Activated naive CD4-positive, alpha-beta T cell treated with anti-CD3 and anti-CD28 coated beads for 36 hours (primary cell): ENCODE measurements around the gene GRIN3A. TPM values are rescaled to one million over a fixed set of nuclear protein-coding genes. Genes with fewer than 3 reads are reported as not detected.

Experiments
- CTCF ChIA-PET: fragments of 350-600 bp; sonication (Branson Sonifier 250); formaldehyde crosslinking; loops from one replicate; lab custom pipeline; 2021; ENCODE audit warnings: antibody characterized with exemption; lab: Charles Lee
- DNase-seq: peaks from one replicate; pipeline ENCODE4 v3.0.0-alpha.2; 2020
- H3K27ac Mint-ChIP-seq: one replicate; pipeline ENCODE4 v1.8.0; 2021; ENCODE audit warnings: mild to moderate bottlenecking, mixed read lengths
- H3K27me3 Mint-ChIP-seq: one replicate; pipeline ENCODE4 v1.8.0; 2021; ENCODE audit warnings: low read depth, mixed read lengths
- H3K36me3 Mint-ChIP-seq: one replicate; pipeline ENCODE4 v1.8.0; 2021; ENCODE audit warnings: low read depth, mixed read lengths
- H3K4me1 Mint-ChIP-seq: one replicate; pipeline ENCODE4 v1.8.0; 2021; ENCODE audit warnings: low read depth, mixed read lengths
- H3K4me3 Mint-ChIP-seq: one replicate; pipeline ENCODE4 v1.8.0; 2021; ENCODE audit warnings: mild to moderate bottlenecking, moderate library complexity, mixed read lengths
- H3K9me3 Mint-ChIP-seq: one replicate; pipeline ENCODE4 v1.8.0; 2021; ENCODE audit warnings: mixed read lengths
- intact Hi-C: fragments of 100-400 bp; cut with micrococcal nuclease; formaldehyde crosslinking; loops from one replicate; pipeline ENCODE4 v1.15.1; 2023
- total RNA-seq, 2 experiments: library from RNA; stranded (reverse); gene quantifications; one replicate each; pipeline ENCODE4 v1.2.3, GENCODE V29; 2021

The GRIN3A gene
- total RNA-seq = not detected

DNA sequence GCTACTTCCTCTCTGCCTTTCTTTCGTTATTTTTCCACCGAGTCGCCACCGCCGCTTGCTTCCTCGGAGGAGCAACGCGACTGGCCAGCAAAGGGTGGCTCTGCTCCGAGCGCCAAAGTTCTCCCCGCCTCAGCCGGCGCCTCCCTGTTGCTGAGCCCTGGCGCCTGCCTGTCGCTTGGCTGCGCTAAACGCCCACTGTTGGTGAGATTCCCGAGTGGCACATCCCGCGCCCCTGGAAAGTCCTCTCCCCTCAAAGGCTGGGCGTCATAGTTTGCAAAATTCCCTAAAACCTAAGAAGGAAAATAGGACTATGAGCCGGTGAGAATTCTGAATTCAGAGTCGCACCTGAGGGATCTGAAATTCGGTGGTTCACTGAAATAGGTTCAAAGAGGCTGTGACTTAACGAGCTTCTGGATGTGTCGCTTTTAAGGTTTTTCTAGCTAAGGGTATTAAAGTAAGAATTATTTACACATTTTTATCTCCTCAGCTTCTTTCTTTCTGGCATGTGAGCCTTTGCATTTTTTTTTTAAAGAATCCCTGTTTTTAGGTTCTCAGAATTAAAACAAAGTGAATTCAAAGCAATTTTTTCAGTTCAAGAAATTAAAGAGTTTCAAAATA, at the start of gene GRIN3A:
GRIN3A (minus strand) TSS at position 82 of the 618 bp plus-strand sequence. CDS start 668 bp downstream, outside the sequence.
- DNase-seq = peak; percentile 11
- CTCF ChIA-PET = no interaction called here
- no peak within 1 kb of the TSS for H3K27ac Mint-ChIP-seq

GRCh38 chr9:101787891-101788290, 49.4 kb upstream of the GRIN3A start:
- H3K27ac Mint-ChIP-seq = no peak overlapping the region
- H3K4me3 Mint-ChIP-seq = no peak overlapping the region
- no peaks in the 10 kb centered on the region for H3K9me3 Mint-ChIP-seq
- CTCF ChIA-PET = no interaction called here
- DNase-seq = no peak
- no peaks in the 10 kb centered on the region for H3K4me1 Mint-ChIP-seq
- intact Hi-C loops = no loop called here
- H3K27me3 Mint-ChIP-seq = peaks cover 8% of the 10 kb centered on the region
- H3K36me3 Mint-ChIP-seq = no peaks in the 10 kb centered on the region

More for the DNA sequence above, at the start of gene GRIN3A:
- Mint-ChIP-seq H3K9me3 (no peaks in the 10 kb centered on the region), H3K36me3 (no peaks in the 10 kb centered on the region), H3K4me1 (peaks cover 5% of the 10 kb centered on the region), H3K4me3 (peak within 1 kb of the TSS; percentile 62), H3K27me3 (peaks cover 60% of the 10 kb centered on the region)
- intact Hi-C loops = no loop called here

DNA sequence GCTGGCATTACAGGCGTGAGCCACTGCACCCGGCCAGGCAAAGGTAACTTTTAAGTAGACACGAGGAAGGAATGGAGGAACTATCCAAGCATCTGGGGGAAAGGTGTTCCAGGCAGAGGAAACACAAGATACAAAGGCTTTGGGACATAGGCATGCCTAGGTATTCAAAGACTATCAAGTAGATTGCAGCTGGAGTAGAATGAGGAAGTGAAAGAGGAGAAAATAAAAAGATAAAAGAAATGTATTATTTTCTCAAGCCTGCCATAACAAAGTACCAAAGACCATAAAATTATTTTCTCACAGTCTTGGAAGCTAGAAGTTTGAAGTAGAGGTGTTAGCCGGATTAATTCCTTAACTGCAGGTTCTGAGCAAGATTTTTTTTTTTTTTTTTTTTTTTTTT, 39.9 kb upstream of the GRIN3A start:
- Mint-ChIP-seq H3K4me3 (no peak overlapping the region), H3K27ac (no peak overlapping the region), H3K27me3 (peaks cover 8% of the 10 kb centered on the region), H3K9me3 (no peaks in the 10 kb centered on the region), H3K4me1 (no peaks in the 10 kb centered on the region), H3K36me3 (no peaks in the 10 kb centered on the region)
- CTCF ChIA-PET = no interaction called here
- intact Hi-C loops = no loop called here
- DNase-seq = no peak

DNA sequence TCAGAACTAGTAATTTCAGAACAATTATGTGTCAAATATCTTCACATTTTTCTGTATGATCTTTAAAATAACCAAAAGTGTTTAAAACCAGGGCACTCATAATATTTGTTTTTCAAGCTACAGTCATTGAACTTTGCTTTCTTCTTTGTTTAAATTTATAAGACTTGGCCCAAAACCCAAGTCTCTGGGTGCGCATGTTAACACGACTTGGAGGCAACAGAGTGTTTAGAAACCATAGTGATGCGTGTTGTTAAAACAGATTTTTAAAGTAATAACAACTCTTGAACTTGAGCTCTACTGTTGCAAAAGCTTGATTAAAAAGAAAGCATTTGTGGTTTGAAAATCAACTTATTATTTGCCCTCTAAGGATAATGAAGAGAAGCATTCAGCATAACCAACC, 26.0 kb upstream of the GRIN3A start:
- intact Hi-C loops = no loop called here
- Mint-ChIP-seq H3K4me3 (no peak overlapping the region), H3K36me3 (no peaks in the 10 kb centered on the region), H3K27me3 (no peaks in the 10 kb centered on the region), H3K9me3 (no peaks in the 10 kb centered on the region), H3K4me1 (peaks cover 3% of the 10 kb centered on the region), H3K27ac (no peak overlapping the region)
- CTCF ChIA-PET = no interaction called here
- no peak for DNase-seq

GRCh38 chr9:101758304-101758930, 20.0 kb upstream of the GRIN3A start:
- Mint-ChIP-seq H3K4me1 (no peaks in the 10 kb centered on the region), H3K27ac (no peak overlapping the region), H3K27me3 (peaks cover 8% of the 10 kb centered on the region), H3K36me3 (no peaks in the 10 kb centered on the region), H3K9me3 (no peaks in the 10 kb centered on the region), H3K4me3 (no peak overlapping the region)
- intact Hi-C loops = no loop called here
- CTCF ChIA-PET = no interaction called here
- no peak for DNase-seq

- no peak for DNase-seq
- Mint-ChIP-seq H3K27ac (no peak overlapping the region), H3K4me3 (no peak overlapping the region), H3K9me3 (no peaks in the 10 kb centered on the region), H3K27me3 (peaks cover 8% of the 10 kb centered on the region), H3K4me1 (no peaks in the 10 kb centered on the region), H3K36me3 (no peaks in the 10 kb centered on the region)
- CTCF ChIA-PET = interaction anchor here (0.9 kb wide), 1 partner anchor 42 kb away, joined by 3 read pairs; no protein-coding TSS in a partner anchor
- intact Hi-C loops = no loop called here
Observed at GRCh38 chr9:101753716-101754115, 15.3 kb upstream of the GRIN3A start.

GRCh38 chr9:101751895-101752294, 13.4 kb upstream of the GRIN3A start:
- Mint-ChIP-seq H3K9me3 (no peaks in the 10 kb centered on the region), H3K4me3 (no peak overlapping the region), H3K27me3 (peaks cover 8% of the 10 kb centered on the region), H3K4me1 (no peaks in the 10 kb centered on the region), H3K27ac (no peak overlapping the region), H3K36me3 (no peaks in the 10 kb centered on the region)
- CTCF ChIA-PET = no interaction called here
- intact Hi-C loops = no loop called here
- no peak for DNase-seq

GRCh38 chr9:101739311-101739710, 864 bp upstream of the GRIN3A start:
- CTCF ChIA-PET = no interaction called here
- Mint-ChIP-seq H3K9me3 (no peaks in the 10 kb centered on the region), H3K27me3 (peaks cover 58% of the 10 kb centered on the region), H3K4me3 (no peak overlapping the region), H3K27ac (no peak overlapping the region), H3K4me1 (peaks cover 5% of the 10 kb centered on the region), H3K36me3 (no peaks in the 10 kb centered on the region)
- no peak for DNase-seq
- intact Hi-C loops = no loop called here

DNA sequence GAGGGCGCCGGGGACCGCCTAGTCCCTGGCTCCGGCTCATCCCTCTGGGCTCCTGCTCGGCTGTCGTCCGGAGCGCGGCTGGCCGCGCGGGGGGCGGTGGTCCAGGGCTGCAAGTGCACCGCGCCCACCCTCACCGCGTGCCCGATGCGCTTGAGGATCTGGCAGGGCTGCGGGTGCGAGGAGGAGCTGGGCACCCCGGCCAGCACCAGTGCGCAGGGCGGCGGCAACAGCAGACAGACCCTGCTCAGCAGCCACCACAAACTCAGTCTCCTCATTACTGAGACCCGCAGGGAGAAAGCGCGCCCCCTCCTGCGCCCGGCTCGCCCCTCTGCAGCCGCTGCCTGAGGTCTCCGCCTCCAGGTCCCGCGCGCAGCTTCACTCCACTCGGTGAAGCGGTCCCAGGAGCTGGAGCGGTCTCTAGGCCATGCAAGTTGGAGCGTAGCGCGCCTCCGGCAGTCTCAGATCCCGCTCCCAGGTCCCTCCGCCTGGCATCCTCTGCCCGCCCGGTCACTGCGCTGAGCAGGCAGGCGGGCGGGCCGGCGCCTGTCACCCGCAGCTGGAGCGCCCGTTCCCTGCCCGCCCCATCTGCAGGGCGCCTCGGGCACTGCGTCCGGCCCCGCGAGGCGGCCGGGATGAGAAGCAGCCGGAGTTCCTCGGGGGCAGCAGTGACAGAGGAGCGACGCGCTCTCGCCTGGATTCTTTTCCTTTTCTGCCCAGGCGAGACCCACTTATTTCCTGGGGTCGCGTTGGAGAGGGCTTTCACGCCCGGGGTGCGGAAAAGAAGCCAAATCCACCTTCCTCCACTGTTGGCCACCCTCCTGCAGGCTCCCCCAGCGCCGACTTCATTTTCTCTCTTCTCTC, 512 bp downstream of the GRIN3A start:
- Mint-ChIP-seq H3K27ac (no peak overlapping the region), H3K4me3 (peak overlapping the region; percentile 62), H3K9me3 (no peaks in the 10 kb centered on the region), H3K4me1 (peaks cover 5% of the 10 kb centered on the region), H3K27me3 (peaks cover 55% of the 10 kb centered on the region), H3K36me3 (no peaks in the 10 kb centered on the region)
- CTCF ChIA-PET = interaction anchor here (0.9 kb wide), 1 partner anchor 15 kb away, joined by 6 read pairs; no protein-coding TSS in a partner anchor
- intact Hi-C loops = no loop called here
- no peak for DNase-seq

GRCh38 chr9:101737165-101737704, 1.2 kb downstream of the GRIN3A start:
- Mint-ChIP-seq H3K4me3 (no peak overlapping the region), H3K9me3 (no peaks in the 10 kb centered on the region), H3K4me1 (peaks cover 5% of the 10 kb centered on the region), H3K27me3 (peaks cover 58% of the 10 kb centered on the region), H3K27ac (no peak overlapping the region), H3K36me3 (no peaks in the 10 kb centered on the region)
- intact Hi-C loops = no loop called here
- no peak for DNase-seq
- CTCF ChIA-PET = interaction anchor here (0.9 kb wide), 1 partner anchor 15 kb away, joined by 6 read pairs; no protein-coding TSS in a partner anchor

GRCh38 chr9:101736717-101737116, 1.7 kb downstream of the GRIN3A start:
- CTCF ChIA-PET = interaction anchor here (0.9 kb wide), 1 partner anchor 16 kb away, joined by 6 read pairs; no protein-coding TSS in a partner anchor
- H3K4me1 Mint-ChIP-seq = peaks cover 5% of the 10 kb centered on the region
- intact Hi-C loops = no loop called here
- no peaks in the 10 kb centered on the region for H3K9me3 Mint-ChIP-seq
- H3K4me3 Mint-ChIP-seq = no peak overlapping the region
- DNase-seq = peak; percentile 14
- H3K27ac Mint-ChIP-seq = no peak overlapping the region
- peaks cover 57% of the 10 kb centered on the region for H3K27me3 Mint-ChIP-seq
- no peaks in the 10 kb centered on the region for H3K36me3 Mint-ChIP-seq

DNA sequence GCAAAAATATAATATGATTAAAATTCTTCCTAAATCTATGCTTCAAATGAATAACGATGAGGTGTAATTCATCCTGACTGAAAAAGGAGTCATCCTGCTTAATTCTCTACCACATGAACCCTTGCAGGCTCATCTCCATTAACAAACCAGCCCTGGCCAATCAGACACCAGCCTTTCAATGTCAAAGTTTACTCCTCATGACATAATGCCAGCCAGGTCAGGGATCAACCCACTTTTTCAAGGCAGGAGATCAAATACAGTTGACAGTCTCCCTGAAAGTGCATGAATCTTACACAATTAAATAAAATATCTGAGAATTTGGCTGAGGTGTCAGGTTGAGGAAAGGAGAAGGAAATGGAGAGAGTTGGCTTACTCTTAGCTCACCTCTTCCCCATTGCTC, 7.0 kb downstream of the GRIN3A start:
- Mint-ChIP-seq H3K4me3 (no peak overlapping the region), H3K36me3 (no peaks in the 10 kb centered on the region), H3K4me1 (no peaks in the 10 kb centered on the region), H3K27ac (no peak overlapping the region), H3K9me3 (no peaks in the 10 kb centered on the region), H3K27me3 (peaks cover 22% of the 10 kb centered on the region)
- CTCF ChIA-PET = interaction anchor here (0.5 kb wide), 1 partner anchor 1584 kb away, joined by 3 read pairs; no protein-coding TSS in a partner anchor
- intact Hi-C loops = no loop called here
- DNase-seq = no peak
